NCI-H2029 treated with DMSO at 0.1 percent for 48 hours (cell line): ENCODE measurements around the gene LRP6.
"Not testable (repeated sequence)": the region's sequence is repeated elsewhere in the genome, so short reads cannot be mapped to it uniquely, and the experiment has no call there.

Experiments
- DNase-seq: peaks from one replicate; lab custom pipeline; 2025; lab: John Stamatoyannopoulos, UW

Gene LRP6

DNA sequence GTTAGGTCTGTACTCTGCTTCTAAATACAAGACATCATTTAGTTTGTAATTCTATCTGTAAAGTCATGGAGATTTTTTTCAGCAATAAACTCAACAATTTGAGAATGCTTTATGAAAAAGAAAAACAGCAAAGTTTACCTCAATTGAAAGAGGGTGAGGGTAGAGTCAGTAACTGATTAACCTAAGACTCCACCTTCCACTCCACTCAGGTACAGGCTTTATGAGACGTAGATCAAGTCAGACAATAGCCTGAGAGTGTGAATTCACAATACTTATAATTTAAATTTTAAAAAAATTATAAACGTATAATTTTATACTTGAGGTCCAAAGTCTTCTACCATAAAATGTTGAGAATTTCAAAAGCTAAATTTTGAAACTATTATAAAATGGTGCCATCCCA lies 150.2 kb downstream of the LRP6 start:
- DNase-seq: no peak

DNA sequence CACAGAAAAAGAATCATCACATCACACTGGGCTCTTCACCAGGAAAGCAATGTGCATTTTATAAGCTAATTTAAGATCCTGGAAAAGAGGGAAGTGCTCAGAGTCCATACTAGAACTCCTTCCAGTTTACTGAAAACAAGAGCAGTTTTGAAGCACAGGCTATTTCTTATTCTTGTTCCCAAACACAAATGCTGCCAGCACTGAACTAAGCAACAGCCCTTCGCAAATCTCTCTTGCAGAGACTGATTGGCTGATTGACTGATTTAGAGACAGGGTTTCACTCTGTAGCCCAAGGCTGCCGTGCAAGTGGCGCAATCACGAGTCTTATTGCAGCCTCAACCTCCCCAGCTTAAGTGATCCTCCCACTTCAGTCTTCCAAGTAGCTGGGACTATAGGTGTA lies 151.3 kb downstream of the LRP6 start:
- no peak for DNase-seq

DNA sequence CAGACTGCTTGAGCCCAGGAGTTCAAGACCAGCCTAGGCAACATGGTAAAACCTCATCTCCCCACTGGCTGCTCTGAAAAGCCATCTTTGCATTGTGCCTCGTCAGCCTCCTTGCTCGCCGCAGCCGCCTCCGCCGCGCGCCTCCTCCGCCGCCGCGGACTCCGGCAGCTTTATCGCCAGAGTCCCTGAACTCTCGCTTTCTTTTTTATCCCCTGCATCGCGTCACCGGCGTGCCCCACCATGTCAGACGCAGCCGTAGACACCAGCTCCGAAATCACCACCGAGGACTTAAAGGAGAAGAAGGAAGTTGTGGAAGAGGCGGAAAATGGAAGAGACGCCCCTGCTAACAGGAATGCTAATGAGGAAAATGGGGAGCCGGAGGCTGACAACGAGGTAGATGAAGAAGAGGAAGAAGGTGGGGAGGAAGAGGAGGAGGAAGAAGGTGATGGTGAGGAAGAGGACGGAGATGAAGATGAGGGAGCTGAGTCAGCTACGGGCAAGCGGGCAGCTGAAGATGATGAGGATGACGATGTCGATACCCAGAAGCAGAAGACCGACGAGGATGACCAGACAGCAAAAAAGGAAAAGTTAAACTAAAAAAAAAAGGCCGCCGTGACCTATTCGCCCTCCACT lies 155.8 kb downstream of the LRP6 start:
- not testable (repeated sequence) for DNase-seq

DNA sequence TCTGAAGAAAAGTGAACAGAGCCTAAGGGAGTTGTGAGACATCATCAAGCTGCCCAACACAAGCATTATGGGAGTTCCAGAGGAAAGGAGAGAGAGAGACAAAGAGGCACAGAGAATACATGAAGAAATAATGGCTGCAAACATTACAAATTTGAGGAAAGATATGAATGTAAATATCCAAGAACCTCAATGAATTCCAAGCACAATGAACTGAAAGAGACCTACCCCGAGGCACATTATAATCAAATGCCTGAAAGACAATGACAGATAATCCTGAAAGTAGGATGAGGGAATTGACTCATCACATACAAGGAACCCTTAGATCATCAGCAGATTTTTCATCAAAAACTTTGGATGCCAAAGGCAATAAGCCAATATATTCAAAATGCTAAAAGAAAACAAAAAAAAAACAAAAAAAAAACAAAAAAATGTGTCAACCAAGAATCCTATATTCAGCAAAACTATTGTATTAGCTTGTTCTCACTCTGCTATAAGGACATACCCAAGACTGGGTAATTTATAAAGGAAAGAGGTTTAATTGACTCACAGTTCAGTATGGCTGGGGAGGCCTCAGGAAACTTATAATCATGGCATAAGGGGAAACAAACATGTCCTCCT lies 158.3 kb downstream of the LRP6 start:
- no peak for DNase-seq

DNA sequence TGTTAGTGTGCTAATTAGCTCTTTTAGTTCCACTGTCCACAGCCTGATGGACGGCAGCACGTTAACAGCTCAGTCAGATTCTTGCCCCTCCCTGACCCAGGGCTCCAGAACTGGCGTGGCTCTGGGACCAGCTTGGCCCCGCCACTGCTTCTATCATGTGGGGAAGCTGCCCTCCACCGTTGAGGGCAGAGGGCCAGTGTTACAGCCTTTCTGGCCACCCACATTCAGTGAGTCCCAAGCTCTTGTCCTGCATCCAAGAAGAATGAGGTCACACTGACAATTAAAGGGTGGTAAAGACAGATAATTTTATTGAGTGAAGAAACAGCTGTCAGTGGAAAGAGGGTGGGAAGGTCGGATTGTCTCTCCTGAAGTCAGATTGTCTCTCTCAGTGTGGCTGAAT lies 159.2 kb downstream of the LRP6 start:
- DNase-seq: no peak

DNA sequence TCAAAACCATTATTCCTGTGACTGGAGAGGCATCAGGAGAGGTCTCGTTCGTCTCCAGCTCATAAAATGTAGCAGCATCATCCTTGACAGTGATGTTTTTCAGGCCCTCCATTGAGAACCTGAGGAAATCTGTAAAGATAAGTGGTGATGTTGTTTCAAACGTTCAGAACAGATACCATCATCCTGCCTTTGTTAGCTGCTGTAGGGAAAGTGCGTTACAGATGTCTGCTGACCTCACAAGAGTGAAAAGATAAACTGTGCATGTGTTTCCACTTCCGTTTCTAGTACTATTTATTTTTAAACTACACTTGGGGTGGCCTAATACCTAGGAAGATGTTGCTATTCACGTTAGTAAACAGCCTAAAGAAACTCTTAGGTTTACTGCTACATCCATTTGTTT lies 167.7 kb downstream of the LRP6 start:
- DNase-seq: no peak

DNA sequence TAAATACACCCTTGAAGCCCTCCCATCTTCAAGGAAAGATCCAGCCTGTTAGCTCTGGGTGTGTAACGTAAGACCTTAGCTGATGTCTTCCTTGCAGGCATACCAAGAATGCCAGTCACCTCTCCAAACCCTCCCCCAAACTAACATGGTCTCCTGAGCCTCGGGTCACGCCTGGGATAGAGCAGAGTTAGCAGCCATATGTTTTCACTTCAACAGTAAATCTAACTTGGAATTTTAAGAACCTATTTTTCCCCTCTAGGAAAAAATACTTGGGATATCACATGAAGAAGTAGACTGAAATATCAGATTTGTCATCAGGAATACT lies 168.2 kb downstream of the LRP6 start:
- no peak for DNase-seq

DNA sequence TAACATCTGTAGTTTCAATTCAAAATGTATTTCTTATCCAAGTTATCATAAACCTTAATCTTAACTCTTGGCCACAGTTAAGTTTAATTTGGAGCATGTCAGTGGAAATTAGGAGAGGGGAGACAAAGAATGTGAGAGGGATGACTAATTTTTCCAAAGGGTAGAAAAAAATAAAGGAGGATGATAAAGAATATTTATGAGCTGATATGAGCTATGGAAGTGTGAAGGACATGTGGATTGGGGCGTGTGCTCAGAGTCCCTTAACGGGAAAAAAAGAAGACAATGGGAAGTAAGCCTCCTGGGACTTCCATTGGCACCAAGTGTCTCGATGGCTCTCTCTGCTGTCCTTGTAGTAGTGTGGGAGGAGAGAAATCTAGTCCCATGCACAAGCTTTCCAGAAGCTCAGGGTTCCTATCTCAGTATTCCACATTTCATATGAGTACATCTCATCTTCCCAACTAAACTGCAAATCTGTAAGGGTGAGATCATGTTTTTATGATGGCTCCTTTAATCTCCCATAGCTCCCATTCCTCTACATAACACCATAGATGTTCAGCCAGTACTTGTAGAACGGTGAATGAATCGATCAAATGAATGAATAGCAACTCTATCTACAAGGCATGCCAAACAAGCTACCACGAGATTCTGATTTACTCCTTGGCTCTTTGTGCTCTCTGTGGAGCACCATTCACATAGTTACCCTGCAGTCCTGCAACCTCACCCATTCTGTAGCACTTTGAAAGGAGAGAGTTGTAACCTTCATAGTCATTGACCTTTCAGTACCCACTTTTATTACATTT lies 168.8 kb downstream of the LRP6 start:
- no peak for DNase-seq

DNA sequence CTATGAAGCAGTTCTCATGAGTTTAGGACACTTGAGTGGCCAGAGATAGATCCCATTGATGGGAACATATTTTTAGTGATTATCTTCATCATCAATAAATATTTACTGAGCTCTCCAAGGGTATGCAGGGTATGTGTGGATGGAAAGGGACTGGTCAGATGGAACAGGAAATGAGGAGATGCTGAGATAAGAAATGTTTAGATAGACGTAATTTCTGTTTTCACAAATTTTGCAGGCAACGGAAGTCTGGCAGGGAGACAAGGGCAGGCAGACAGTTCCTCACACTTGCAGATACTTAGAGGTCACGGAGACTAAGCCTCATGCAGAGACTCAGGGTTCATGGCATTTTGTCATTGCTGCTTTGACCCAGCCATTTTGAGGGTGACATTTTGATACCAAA lies 171.8 kb downstream of the LRP6 start:
- no peak for DNase-seq

DNA sequence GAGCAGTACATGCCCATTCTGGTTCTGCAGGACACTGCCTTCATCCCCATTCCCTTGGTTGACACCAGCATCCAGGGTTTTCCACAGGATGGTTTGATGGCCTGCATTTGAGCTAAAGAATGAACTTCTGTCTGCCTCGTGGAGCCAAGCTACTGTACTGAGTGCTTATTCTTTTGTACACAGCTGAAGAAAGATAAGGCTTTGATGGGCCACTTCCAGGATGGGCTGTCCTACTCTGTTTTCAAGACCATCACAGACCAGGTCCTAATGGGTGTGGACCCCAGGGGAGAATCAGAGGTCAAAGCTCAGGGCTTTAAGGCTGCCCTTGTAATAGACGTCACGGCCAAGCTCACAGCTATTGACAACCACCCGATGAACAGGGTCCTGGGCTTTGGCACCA lies 172.4 kb downstream of the LRP6 start:
- DNase-seq: no peak

DNA sequence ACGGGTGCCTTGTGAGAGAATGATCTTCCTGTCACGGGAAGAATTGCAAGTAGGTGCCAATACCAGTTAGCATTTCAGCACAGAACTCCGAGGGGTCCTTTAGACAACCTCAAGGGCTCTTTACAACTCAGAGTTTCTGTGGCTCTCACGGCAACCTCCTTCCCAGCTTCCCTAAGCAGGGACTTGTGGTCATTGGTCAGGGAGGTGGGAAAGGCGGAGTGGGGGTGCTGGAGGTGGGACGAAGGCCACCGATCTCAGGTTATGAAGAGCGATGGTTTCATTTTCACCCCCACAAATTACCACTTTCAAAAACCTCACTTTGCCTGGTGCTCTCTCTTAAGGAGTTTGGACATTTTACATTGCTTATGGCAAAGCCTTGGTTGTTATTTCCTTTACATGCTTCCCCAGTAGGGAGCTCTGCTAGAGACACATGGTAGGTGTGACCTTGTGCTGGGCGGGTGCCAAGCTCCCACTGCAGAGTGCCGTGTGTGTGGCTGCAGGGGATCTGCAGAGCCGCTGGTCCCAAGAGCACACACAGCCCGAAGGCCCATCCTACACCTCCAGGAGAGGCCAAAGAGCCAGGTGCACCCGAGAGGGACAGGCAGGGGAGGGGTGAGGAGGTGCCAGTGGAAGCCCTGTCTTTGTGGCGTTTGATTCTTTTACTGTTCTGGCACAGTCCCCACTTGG lies 174.7 kb downstream of the LRP6 start:
- peak; percentile 74 for DNase-seq

DNA sequence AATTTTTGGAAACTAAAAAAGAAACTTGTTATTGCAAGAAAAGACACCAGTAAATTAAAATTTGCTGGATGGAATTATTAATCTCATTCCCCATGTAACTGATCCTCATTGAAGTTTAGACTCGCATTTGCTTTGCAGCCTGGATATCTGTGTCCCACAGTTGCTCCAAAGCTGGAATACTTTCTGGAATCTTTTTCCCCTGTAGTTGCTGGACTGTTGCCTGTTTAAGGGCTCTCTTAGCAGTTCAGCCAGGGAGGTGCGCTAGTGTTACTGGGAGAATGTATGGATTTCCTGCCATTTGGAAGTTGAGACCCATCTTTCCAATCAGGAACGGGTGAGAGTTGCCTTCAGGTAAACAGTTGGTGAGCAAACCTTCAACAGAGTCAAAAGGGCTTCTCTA lies 175.8 kb downstream of the LRP6 start:
- DNase-seq: no peak

DNA sequence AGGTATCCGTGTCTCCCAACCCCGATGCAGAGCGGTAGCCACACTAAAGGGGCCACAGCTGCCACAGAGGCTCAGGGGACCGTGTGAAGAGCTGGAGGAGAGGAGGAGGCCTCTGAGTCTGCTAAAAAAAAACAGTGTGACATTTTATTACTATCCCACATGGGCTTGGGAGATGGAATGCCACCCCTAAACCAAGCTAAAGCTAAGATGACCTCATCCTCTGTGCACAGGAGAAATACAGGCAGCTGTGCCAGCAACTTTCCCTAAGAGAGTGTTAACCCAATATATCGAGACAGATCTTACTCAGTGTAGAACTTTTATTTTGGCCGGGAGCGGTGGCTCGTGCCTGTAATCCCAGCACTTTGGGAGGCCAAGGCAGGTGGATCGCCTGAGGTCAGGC lies 178.1 kb downstream of the LRP6 start:
- DNase-seq: no peak

DNA sequence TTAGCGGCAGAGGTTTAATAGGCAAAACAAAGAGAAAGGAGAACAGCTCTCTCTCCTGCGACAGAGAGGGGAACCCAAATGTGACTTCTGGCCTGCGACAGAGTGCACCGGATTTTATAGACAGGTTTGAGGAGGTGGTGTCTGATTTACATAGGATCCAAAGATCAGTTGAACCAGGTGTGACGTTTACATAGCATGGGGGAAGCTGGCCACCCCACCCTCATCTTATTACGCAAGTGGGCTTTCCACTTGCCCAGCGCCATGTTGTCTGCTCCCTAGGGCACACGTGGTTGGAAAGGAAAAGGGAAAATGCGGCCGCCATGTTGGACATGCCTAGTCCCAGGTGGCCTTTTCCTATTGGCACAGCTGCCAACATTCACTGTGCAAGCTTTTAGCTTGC lies 178.7 kb downstream of the LRP6 start:
- DNase-seq: no peak

DNA sequence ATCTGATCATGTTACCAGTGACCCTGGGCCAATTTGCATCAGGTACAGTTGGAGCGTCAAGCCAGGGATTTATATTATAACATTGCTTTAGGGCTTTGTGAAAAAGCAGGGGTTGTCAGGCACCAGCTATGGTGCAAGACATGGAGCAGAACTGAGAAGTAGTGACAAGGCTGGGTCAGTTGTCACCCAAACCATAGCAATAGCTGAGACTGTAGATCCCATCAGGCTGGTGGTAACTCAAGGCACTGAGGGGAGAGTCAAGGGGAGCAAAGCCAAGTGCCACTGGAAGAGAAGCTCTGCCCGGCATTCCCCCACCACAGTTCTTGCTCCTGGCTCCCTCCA lies 179.2 kb downstream of the LRP6 start:
- no peak for DNase-seq

DNA sequence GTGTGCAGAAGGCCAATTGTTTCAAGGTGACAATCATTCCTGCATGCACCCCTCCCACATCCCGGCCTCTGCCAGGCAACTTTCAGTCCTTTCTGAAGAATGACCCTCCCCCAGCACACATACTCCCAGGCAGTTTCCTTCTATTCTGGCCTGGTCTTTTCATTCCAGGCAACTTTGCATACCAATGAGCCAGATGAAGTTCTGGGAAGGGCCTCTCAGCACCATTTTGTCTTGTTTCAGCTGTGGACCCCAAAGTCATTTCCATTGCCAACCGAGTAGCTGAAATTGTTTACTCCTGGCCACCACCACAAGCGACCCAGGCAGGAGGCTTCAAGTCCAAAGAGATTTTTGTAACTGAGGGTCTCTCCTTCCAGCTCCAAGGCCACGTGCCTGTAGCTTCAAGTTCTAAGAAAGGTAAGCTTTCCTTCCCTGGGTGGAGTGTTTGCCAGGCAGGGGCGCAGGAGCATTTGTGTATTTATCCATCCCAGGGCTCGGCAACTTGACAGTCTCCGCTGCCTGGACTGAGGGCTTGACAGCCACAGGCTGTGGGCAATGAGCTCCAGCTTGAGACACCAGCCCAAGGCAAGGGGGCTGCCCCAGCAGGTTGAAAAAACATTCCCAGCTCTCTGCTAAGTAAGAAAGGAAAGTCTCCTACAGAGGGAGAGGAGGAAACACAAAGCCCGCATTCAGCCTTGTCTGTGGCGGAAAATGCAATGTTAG lies 179.7 kb downstream of the LRP6 start:
- no peak for DNase-seq

DNA sequence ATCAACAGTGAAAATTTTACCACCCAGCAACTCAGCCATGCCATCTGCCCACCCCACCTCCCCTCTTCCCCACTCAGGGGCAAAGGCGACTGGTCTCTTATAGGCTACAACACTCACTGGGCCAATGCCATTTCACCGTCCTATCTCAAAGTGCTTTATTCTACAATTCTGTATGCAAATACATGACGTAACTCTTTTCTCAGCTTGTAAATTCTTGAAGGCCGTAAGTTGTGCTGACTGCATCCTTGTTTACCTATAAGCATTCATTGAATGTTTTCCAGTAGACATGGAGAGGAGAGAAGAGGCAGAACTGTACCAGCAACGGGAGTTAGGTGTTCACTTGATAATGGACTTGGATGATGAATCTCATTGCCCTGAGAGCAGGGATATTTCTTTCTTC lies 180.5 kb downstream of the LRP6 start:
- DNase-seq: no peak

DNA sequence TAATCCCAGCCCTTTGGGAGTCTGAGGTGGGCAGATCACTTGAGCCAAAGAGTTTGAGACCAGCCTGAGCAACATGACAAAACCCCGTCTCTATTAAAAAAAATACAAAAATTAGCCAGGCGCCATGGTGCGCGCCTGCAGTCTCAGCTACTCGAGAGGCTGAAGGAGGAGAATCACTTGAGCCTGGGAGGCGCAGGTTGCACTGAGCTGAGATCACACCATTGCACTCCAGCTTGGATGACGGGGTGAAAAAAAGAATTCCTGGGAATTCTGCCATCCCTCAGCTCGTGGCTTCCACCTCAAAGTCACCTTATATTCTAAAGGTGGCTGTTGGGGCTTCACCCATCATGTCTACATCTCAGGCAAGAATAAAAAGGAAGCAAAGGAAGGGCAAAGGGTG lies 183.2 kb downstream of the LRP6 start:
- DNase-seq: no peak

DNA sequence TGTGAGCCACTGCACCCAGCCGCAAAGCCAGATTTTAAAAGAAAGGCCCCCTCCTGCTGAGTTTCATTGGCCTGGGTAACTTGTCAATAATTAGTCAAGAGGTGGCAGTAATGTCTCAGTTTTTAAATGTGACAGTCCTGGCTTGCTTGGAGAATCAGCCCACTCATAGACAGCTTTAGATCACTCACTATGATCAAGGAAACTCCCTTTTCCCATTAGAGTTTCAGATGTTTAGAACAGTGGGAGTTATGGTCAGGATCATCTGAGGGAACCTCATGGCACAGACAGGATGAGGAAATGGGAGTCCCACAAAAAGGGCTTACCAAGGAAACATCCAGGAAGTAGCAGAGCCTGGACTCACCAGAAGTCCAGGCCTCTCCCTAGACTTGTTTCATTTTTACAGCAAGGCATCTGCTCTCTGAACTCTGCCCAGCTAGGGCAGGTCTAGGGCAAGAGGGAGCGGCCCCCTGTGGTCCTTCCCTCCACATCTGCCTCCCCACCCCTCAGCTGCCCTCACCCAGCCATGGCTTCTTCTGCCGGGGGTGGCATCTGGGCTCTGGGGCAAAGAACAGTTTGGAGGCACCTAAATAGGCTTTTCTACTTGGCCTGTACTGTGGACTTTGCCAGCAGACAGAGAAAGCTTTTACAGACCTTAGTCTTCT lies 184.9 kb downstream of the LRP6 start:
- peak; percentile 15 for DNase-seq

DNA sequence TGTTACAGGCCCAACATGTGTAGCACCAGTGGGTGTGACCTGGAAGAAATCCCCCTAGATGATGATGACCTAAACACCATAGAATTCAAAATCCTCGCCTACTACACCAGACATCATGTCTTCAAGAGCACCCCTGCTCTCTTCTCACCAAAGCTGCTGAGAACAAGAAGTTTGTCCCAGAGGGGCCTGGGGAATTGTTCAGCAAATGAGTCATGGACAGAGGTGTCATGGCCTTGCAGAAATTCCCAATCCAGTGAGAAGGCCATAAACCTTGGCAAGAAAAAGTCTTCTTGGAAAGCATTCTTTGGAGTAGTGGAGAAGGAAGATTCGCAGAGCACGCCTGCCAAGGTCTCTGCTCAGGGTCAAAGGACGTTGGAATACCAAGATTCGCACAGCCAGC lies 187.6 kb downstream of the LRP6 start:
- no peak for DNase-seq

DNA sequence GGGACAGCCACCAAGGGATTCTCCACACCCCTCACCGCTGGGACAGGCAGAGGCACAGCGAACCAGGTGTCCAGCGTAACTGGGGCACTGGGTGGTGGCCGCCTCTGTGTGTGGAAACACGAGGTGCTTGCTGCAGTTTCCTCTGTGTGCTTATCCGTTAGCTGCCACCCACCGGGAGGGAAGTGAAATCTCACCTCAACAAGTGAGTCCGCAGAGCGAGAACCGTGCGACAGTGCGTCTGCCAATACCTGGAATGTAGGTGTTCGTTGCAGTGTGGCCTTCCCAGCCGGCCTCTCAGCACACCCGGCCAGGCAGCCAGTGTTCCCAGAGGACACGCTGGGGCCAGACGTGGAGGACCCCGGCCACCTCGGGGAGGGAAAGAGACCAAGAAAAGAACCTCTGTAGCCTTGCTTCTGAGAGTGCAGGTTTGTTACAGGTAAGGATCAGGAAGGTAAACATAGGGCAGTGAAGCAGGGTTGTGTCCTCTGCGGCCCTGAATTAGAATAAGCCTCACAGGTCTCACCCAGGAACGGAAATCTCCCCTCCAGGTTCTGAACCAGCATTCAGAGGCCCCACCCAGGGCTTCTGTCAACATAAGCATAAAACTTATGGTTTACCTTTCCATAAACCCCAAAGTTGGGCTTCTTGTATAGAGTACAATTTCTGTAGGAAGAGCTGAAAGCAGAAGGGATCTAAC lies 194.6 kb downstream of the LRP6 start:
- DNase-seq: no peak
